PFSK-1 (cell line): ENCODE results near the gene NINJ2.

ENCODE experiments used
- FOXP2 ChIP-seq: optimal IDR thresholded peaks from 2 replicates; pipeline ENCODE3; 2011; ENCODE audit warnings: borderline replicate concordance, control low read depth, inconsistent platforms; ENCODE audit not compliant: insufficient read depth; ENCODE audit errors: extremely low read length, extremely low read depth
- POLR2AphosphoS5 ChIP-seq: IDR thresholded peaks from 2 replicates; pipeline ENCODE4 v1.6.1; 2012; ENCODE audit warnings: low read depth, mild to moderate bottlenecking, control low read depth, low read length, moderate library complexity
- SIN3A ChIP-seq: IDR thresholded peaks from 2 replicates; pipeline ENCODE4 v1.6.1; 2012; ENCODE audit warnings: mild to moderate bottlenecking, low read length, moderate library complexity, borderline replicate concordance; ENCODE audit not compliant: insufficient read depth
- TAF1 ChIP-seq: IDR thresholded peaks from 2 replicates; pipeline ENCODE4 v1.6.1; 2012; ENCODE audit warnings: low read length, control low read depth, borderline replicate concordance; ENCODE audit not compliant: insufficient read depth
- TF ChIP-seq, protein P1 (sequence below), 2 experiments: IDR thresholded peaks; 2 replicates each; pipeline versions ENCODE4 v1.6.1 to v1.8.0; 2011 to 2012; ENCODE audit warnings: low read depth in 2 of 2, low read length in 2 of 2, control low read depth in 1 of 2, inconsistent platforms in 1 of 2, mild to moderate bottlenecking in 1 of 2, moderate library complexity in 1 of 2; ENCODE audit not compliant: insufficient read depth in 1 of 2

The NINJ2 gene

DNA sequence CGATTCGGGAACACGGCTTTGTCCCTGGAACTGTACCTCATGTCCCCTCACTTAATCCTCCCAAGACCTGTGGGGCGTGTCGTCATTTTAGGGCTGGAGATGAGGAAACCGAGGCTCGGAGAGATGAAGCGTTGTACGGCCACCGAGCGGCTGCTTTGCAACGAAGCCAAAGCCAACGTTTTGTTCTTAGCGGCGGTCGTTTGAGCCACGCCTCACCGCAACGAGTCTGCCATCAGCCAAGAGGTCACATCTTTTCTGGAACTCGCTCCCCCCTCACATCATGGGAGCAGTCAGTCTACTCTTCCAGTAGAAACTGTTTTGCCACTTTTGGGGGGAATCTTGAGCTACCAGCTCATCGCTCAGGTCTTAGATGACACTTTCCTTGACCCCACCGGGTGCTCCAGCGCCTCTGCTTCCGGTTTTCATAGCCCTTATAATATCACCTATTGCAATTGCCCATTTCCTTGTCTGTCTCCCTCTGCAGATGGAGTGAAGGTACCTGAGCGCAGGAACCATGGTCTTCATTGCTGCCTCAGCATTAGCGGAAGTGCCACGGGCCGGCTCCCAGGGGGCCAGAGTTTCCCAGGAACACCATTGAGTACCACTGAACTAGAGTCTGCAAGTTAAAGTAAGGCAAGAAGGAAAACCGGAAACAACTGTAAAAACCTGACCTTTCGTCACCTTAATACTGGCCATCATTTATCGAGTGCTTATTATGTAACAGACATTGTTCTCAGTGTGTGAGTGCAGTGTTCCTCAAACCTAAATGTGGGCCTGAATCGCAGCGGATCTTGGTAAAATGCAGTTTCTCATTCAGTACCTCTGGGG, 19.6 kb downstream of the NINJ2 start:
- TF ChIP-seq TAF1: no peak
- TF ChIP-seq SIN3A: no peak
- no peak for TF ChIP-seq POLR2AphosphoS5
- TF ChIP-seq FOXP2: no peak
- TF ChIP-seq, protein P1, sequence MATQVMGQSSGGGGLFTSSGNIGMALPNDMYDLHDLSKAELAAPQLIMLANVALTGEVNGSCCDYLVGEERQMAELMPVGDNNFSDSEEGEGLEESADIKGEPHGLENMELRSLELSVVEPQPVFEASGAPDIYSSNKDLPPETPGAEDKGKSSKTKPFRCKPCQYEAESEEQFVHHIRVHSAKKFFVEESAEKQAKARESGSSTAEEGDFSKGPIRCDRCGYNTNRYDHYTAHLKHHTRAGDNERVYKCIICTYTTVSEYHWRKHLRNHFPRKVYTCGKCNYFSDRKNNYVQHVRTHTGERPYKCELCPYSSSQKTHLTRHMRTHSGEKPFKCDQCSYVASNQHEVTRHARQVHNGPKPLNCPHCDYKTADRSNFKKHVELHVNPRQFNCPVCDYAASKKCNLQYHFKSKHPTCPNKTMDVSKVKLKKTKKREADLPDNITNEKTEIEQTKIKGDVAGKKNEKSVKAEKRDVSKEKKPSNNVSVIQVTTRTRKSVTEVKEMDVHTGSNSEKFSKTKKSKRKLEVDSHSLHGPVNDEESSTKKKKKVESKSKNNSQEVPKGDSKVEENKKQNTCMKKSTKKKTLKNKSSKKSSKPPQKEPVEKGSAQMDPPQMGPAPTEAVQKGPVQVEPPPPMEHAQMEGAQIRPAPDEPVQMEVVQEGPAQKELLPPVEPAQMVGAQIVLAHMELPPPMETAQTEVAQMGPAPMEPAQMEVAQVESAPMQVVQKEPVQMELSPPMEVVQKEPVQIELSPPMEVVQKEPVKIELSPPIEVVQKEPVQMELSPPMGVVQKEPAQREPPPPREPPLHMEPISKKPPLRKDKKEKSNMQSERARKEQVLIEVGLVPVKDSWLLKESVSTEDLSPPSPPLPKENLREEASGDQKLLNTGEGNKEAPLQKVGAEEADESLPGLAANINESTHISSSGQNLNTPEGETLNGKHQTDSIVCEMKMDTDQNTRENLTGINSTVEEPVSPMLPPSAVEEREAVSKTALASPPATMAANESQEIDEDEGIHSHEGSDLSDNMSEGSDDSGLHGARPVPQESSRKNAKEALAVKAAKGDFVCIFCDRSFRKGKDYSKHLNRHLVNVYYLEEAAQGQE (IDR thresholded peaks at IDR 0.05; ENCODE audit: insufficient read depth in 1 of 2, low read depth in 2 of 2, low read length in 2 of 2): no peak

DNA sequence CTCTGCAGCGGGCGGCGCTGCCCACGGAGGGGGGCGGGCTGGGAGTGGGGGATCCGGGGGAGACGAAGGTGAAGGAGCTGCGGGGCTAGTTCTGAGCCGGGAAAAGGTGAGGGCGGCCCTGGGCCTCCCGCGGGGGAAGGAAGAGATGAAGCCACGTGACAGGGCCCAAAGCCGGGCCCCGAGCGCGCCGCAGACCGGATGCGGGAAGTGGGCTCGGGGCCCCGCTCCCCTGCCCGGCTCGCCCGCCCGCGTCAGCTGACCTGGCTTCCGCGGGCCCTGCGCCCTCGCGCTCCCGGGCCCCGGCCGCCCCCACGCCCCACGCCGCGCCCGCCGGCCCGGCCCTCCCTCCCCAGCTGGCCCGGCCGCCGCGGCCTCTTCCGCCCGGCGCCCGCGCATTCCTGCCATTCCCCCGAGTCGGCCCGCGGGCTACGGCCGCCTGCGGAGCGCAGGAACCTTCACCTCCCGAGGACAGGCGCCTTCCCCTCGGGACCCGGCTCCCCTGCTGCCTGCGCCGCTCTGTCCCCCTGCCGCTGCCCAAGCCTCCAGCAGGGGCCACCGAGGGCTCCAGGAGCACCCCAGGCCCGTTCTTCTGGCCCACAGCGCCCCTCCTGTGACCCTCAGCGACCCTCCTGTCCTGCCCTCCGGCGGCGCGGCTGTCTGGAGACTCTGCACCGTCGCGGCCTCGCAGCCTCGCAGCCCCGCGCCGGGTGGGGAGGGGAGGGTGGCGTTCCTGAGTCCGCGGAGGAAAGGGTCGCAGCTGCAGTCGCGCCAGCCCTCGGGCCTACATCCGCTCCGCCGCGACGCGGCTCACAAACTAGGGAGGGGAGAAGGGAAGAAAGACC, 20.4 kb downstream of the NINJ2 start:
- TF ChIP-seq FOXP2 (no peak), SIN3A (no peak), TAF1 (no peak), POLR2AphosphoS5 (no peak)
- TF ChIP-seq, protein P1 (IDR thresholded peaks at IDR 0.05; ENCODE audit: insufficient read depth in 1 of 2, low read depth in 2 of 2, low read length in 2 of 2): no peak

GRCh38 chr12:640773-641172, 22.5 kb downstream of the NINJ2 start:
- TF ChIP-seq TAF1: no peak
- no peak for TF ChIP-seq FOXP2
- TF ChIP-seq POLR2AphosphoS5: no peak
- no peak for TF ChIP-seq SIN3A
- TF ChIP-seq, protein P1 (IDR thresholded peaks at IDR 0.05; ENCODE audit: insufficient read depth in 1 of 2, low read depth in 2 of 2, low read length in 2 of 2): no peak

GRCh38 chr12:639988-640387, 23.3 kb downstream of the NINJ2 start:
- no peak for TF ChIP-seq SIN3A
- TF ChIP-seq TAF1: no peak
- TF ChIP-seq, protein P1 (IDR thresholded peaks at IDR 0.05; ENCODE audit: insufficient read depth in 1 of 2, low read depth in 2 of 2, low read length in 2 of 2): no peak
- no peak for TF ChIP-seq FOXP2
- TF ChIP-seq POLR2AphosphoS5: no peak
